Right kidney (tissue), 1 donor: ENCODE data around the gene MC1R.
"Not testable (repeated sequence)": the region's sequence is repeated elsewhere in the genome, so short reads cannot be mapped to it uniquely, and the experiment has no call there.

ENCODE experiments used
- DNase-seq: peaks from one replicate; pipeline ENCODE4 v3.0.0-alpha.2; 2016

The MC1R gene

DNA sequence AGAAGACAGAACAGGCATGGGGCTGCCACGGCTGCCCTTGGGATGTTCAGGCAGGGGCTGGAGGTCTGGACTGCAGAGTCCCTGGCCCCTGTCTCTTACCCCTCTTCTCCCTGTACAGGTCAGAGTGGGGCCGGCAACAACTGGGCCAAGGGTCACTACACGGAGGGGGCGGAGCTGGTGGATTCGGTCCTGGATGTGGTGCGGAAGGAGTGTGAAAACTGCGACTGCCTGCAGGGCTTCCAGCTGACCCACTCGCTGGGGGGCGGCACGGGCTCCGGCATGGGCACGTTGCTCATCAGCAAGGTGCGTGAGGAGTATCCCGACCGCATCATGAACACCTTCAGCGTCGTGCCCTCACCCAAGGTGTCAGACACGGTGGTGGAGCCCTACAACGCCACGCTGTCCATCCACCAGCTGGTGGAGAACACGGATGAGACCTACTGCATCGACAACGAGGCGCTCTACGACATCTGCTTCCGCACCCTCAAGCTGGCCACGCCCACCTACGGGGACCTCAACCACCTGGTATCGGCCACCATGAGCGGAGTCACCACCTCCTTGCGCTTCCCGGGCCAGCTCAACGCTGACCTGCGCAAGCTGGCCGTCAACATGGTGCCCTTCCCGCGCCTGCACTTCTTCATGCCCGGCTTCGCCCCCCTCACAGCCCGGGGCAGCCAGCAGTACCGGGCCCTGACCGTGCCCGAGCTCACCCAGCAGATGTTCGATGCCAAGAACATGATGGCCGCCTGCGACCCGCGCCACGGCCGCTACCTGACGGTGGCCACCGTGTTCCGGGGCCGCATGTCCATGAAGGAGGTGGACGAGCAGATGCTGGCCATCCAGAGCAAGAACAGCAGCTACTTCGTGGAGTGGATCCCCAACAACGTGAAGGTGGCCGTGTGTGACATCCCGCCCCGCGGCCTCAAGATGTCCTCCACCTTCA is 16.2 kb downstream of the MC1R start:
- no peak for DNase-seq

GRCh38 chr16:89935620-89936019 is 17.0 kb downstream of the MC1R start:
- DNase-seq, result not testable (repeated sequence)

DNA sequence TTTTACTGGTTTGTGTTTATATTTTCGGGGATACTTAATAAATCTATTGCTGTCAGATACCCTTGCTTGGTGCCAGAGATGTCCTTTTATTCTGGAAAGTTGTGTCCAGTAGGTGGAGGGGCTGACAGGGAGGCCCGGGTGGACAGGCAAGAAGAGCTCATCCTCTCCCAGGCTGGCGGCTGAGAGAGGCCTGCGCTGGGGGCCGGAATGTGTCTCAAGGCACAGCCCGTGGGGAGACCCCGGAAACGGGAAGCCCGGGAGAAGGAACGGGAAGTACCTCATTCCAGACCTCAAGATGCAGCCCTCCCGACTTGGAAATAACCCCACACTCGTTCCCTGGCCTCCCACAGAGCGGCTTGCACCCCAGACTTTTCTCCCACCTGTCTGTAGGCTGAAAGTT is 17.4 kb downstream of the MC1R start:
- no peak for DNase-seq

- DNase-seq, result no peak
Observed at GRCh38 chr16:89936508-89936907, 17.8 kb downstream of the MC1R start.

DNA sequence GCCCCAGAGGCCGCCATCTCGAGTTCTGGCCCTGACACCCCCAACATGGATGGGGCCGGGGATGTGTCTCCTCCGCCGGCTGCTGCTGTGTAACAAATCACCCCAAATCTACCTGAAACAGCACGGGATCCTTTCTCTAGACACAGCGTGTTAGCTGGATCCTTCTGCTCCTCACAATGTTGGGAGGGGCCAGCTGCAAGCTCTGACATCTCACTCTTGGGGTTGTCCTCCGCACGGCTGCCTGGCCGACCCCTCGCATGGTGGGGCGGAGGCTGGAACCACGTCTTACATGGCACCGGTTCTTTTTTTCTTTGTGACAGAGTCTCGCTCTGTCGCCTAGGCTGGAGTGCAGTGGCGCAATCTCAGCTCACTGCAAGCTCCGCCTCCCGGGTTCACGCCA is 18.3 kb downstream of the MC1R start:
- DNase-seq, result no peak

- no peak for DNase-seq
Observed at GRCh38 chr16:89938175-89938885, 19.7 kb downstream of the MC1R start.

- DNase-seq, result no peak
Observed at GRCh38 chr16:89944773-89945172, 26.1 kb downstream of the MC1R start.

DNA sequence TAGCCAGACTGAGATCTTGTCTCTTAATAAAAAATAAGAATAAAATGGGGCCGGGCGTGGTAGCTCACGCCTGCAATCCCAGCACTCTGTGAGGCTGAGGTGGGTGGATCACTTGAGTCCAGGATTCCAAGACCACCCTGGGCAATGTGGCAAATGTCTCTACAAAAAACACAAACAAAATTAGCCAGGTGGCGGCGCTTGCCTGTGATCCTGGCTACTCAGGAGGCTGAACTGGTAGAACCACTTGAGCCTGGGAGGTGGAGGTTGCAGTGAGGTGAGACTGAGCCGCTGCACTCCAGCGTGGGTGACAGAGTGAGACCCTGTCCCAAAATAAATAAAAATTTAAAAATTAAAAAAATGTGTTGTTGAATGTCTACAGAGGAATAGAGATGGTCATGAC is 27.0 kb downstream of the MC1R start:
- DNase-seq, result no peak

- no peak for DNase-seq
Observed at GRCh38 chr16:89946515-89946914, 27.9 kb downstream of the MC1R start.

DNA sequence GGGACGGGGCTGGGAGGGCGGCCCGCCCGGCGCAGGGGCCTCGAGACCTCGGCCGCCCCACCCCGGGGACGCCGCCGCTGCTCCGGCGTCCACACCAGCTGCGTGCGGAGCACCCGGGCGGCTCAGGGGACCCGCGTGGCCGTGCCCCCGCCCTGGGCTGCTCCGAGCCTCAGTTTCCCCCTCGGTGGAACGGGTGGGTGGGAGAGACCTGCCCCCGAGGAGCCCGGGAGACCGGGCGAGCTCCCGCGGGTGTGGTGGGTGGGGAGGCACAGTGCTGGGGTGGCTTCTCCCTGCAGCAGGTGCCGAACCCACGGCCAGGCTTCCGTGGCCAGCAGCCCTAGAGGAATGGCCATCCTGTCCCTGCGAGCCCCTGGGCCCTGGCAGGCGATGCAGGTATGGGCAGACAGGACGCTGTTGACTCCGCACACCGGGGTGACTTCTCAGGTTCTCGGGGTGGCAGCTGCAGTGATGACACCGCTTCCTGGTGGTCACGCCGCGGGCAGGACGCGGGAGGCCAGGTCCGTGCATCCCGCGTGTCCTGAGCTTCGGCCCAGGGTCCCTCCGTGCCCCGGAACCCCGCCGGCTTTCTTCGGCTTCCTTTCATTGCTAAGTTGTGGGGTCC is 30.6 kb downstream of the MC1R start:
- no peak for DNase-seq

DNA sequence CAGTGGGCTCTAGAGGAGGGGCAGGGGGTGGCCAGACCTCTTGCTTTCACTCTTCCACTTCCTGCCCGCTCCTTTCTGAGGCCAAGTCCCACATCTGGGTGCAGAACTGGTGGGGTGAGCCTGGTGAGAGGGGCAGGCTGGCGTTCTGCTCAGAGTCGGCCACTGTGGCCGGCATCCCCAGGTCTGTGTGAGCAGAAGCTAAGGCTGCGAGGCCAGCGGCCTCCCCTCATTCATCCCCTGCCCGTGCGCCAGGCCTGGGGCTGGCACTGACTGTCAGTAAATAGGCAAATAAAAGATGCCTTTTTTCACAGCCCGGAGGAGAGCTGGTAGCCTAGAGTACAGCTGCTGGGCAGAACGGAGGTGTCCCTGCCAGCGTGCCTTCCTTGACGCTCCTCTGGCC is 31.1 kb downstream of the MC1R start:
- no peak for DNase-seq

GRCh38 chr16:89951509-89951908 is 32.8 kb downstream of the MC1R start:
- no peak for DNase-seq

DNA sequence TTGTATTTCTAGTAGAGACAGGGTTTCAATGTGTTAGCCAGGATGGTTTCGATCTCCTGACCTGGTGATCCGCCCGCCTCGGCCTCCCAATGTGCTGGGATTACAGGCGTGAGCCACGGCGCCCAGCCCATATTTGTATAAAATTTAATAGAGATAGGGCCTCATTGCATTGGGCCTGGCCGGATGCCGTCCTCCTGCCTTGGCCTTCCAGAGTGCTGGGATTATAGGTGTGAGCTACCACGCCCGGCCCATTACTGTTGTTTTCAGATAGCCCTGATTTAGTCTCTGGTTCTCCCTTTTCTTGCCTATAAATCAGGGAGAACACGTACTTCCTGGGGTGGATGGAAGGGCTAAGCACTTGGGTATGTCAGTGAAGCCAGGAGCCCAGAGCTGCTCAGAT is 33.4 kb downstream of the MC1R start:
- no peak for DNase-seq

- DNase-seq, result no peak
Observed at GRCh38 chr16:89952551-89952950, 33.9 kb downstream of the MC1R start.

- no peak for DNase-seq
Observed at GRCh38 chr16:89953671-89954406, 35.2 kb downstream of the MC1R start.

- no peak for DNase-seq
Observed at GRCh38 chr16:89954462-89954861, 35.8 kb downstream of the MC1R start.

- DNase-seq, result no peak
Observed at GRCh38 chr16:89955001-89955685, 36.5 kb downstream of the MC1R start.

DNA sequence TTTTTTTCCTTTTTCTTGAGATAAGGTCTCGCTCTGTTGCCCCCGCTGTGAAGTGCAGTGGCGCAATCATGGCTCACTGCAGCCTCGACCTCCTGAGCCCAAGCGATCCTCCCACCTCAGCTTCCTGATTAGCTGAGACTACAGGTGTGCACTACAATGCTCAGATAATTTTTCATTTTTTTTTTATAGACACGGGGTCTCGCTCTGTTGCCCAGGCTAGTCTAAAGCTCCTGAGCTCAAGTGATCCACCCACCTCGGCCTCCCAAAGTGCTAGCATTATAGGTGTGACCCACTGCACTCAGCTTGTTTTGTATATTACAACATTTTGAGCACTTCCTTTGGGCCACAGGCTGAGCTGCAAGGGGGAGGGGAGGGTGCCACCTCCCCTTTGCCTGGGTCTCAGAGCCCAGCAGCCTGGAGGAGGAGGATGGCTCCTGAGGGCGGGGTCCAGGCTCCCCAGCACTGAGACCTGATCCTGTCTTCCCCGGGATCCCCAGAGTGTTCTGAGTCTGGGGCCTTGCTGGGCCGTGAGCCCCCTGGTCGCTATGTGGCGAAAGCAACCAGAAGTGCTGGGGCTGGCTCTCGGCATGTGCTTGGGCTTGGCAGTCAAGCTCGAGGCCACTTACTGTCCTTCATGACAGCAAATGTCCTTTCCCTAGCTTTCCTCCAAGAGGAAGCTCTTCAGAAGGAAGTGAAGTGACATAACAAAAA is 38.0 kb downstream of the MC1R start:
- no peak for DNase-seq

- no peak for DNase-seq
Observed at GRCh38 chr16:89957216-89957785, 38.6 kb downstream of the MC1R start.

- no peak for DNase-seq
Observed at GRCh38 chr16:89958068-89958467, 39.4 kb downstream of the MC1R start.

GRCh38 chr16:89958596-89958995 is 39.9 kb downstream of the MC1R start:
- DNase-seq, result no peak
